K562 (cell line): ENCODE measurements around the gene GPX6. TPM values are rescaled to one million over a fixed set of nuclear protein-coding genes. Genes with fewer than 3 reads are reported as not detected.

ENCODE experiments used
- BACH1 ChIP-seq: fragments of 200-800 bp; sonication (Bioruptor generic); IDR thresholded peaks from 2 replicates; pipeline ENCODE4 v1.6.1; 2016; ENCODE audit warnings: missing genetic modification characterization, missing compliant biosample characterization
- BRD9 ChIP-seq: fragments of 450-650 bp; IDR thresholded peaks from 2 replicates; pipeline ENCODE4 v1.6.1; 2018; ENCODE audit warnings: low read depth; ENCODE audit not compliant: partially characterized antibody
- CSDE1 ChIP-seq, 2 experiments: fragments of 450-650 bp; IDR thresholded peaks; 2 replicates each; pipeline ENCODE4 v1.6.1; 2016; ENCODE audit warnings: mild to moderate bottlenecking in 1 of 2
- JUND ChIP-seq, 2 experiments: IDR thresholded peaks; 2 replicates in 1 of 2; 3 replicates in 1 of 2; pipeline ENCODE4 v1.6.1; 2011; ENCODE audit warnings: borderline replicate concordance in 2 of 2, low read depth in 2 of 2, low read length in 2 of 2, improper control_type of control experiment in 1 of 2, missing biosample characterization in 1 of 2, missing genetic modification characterization in 1 of 2, missing genetic modification reagents in 1 of 2
- NEUROD1 ChIP-seq: fragments of 150-350 bp; IDR thresholded peaks from 2 replicates; pipeline ENCODE4 v1.6.1; 2014; ENCODE audit warnings: borderline replicate concordance, low read length, low read depth; ENCODE audit not compliant: partially characterized antibody
- POLR2G ChIP-seq: fragments of 200-400 bp; formaldehyde crosslinking; IDR thresholded peaks from 2 replicates; pipeline ENCODE4 v1.6.1; 2017; ENCODE audit warnings: low read depth, mild to moderate bottlenecking, antibody characterized with exemption, low read length, moderate library complexity
- RBM14 ChIP-seq: fragments of 200-400 bp; formaldehyde crosslinking; IDR thresholded peaks from 2 replicates; pipeline ENCODE4 v1.6.1; 2018; ENCODE audit warnings: low read depth, mild to moderate bottlenecking, low read length, moderate library complexity, borderline replicate concordance; ENCODE audit not compliant: insufficient read depth
- SRSF9 ChIP-seq: fragments of 200-400 bp; formaldehyde crosslinking; IDR thresholded peaks from 2 replicates; pipeline ENCODE4 v1.6.1; 2017; ENCODE audit warnings: low read depth, low read length, borderline replicate concordance
- ZFP30 ChIP-seq: fragments of 250-450 bp; sonication (Bioruptor Pico); IDR thresholded peaks from 2 replicates; pipeline ENCODE4 v1.8.0; 2022; ENCODE audit warnings: moderate library complexity, mild to moderate bottlenecking, inconsistent platforms, borderline replicate concordance
- ZNF3 ChIP-seq: fragments of 250-450 bp; sonication (Bioruptor Pico); IDR thresholded peaks from 2 replicates; pipeline ENCODE4 v1.5.0; 2021; ENCODE audit warnings: mild to moderate bottlenecking, moderate library complexity
- polyA plus RNA-seq, 8 experiments: library from polyadenylated mRNA; depleted of rRNA in 4 of 8; stranded (reverse) in 5 of 8; unstranded in 3 of 8; fragments of >200 nt; fragmentation: Nextera tagmentation in 2 of 8; fragmentation: Illumina TruSeq in 1 of 8; extraction: Ambion mirVana in 2 of 8; extraction: Trizol in 1 of 8; gene quantifications; 2 replicates each; pipeline versions ENCODE4 v1.2.1 to v1.2.3, GENCODE V29; 2011 to 2014; ENCODE audit warnings: inconsistent platforms in 1 of 8, missing spikeins in 1 of 8
- total RNA-seq, 7 experiments: library from RNA; depleted of rRNA in 6 of 7; stranded (reverse); fragments of >200 nt in 6 of 7; fragmentation: Illumina TruSeq in 2 of 7; extraction: Trizol in 2 of 7; gene quantifications; 2 replicates each; pipeline versions ENCODE4 v1.2.1 to v1.2.3, GENCODE V29; 2011 to 2021; ENCODE audit warnings: low replicate concordance in 1 of 7
- TF ChIP-seq, protein P1 (sequence below): fragments of 450-650 bp; IDR thresholded peaks from 2 replicates; pipeline ENCODE4 v1.6.1; 2016; ENCODE audit warnings: mild to moderate bottlenecking
- TF ChIP-seq, protein P2 (sequence below), 2 experiments: IDR thresholded peaks; 2 replicates each; pipeline ENCODE4 v1.6.1; 2011; ENCODE audit warnings: borderline replicate concordance in 1 of 2, control low read depth in 1 of 2, low read depth in 1 of 2, low read length in 1 of 2, mild to moderate bottlenecking in 1 of 2, mixed read lengths in 1 of 2, moderate library complexity in 1 of 2; ENCODE audit not compliant: insufficient read depth in 1 of 2, insufficient read length in 1 of 2, poor library complexity in 1 of 2, severe bottlenecking in 1 of 2; ENCODE audit errors: extremely low read depth in 1 of 2
- TF ChIP-seq, protein P3 (sequence below): IDR thresholded peaks from 3 replicates; pipeline ENCODE4 v1.6.1; 2011; ENCODE audit warnings: borderline replicate concordance, mild to moderate bottlenecking, moderate library complexity; ENCODE audit not compliant: insufficient read length; ENCODE audit errors: extremely low read depth
- TF ChIP-seq, protein P4 (sequence below): fragments of 250-450 bp; sonication (Bioruptor Pico); IDR thresholded peaks from 2 replicates; pipeline ENCODE4 v1.5.0; 2021; ENCODE audit warnings: mild to moderate bottlenecking, borderline replicate concordance
- TF ChIP-seq, protein P5 (sequence below): sonication (generic); IDR thresholded peaks from 2 replicates; pipeline ENCODE4 v1.6.1; 2016

The GPX6 gene
- total and polyA plus RNA-seq, 9 of the 15 experiments (the other 6 are each of a cell fraction or from before 2014, with no cell fraction given) = not detected

DNA sequence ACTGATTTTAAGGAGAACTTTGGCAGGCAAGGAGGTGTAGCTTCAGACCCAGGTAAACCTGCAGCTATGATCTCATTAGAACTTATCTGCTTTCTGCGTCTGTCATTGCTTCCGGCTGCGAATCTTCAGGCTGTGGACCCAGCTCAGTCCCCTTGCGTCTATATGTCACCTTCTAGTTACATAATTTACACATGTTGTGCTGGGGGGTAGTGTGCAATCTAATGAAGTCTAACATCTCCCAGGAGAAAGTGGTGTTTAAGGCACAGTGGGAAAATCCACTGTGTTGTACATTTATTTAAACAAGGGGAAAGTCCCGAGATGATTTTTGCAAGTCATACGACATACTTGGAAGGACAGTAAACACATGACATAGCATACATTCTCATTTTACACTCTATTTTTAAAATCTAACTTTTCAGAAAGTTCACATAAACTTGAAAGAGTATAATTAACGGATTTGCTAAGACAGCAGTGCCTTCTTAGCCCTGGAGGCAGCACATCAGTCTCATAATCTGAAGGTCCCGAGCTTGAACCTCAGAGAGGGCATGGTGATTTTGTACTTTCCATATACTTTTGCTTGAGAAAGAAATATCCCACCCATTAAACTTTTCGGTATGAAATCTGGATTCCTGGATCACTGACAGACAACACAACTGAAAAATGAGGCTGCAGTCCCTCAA lies 35.2 kb downstream of the GPX6 start (continued):
- TF ChIP-seq SRSF9 (no peak), BACH1 (peak; percentile 42; the same call in 1 of the 2 replicates), ZFP30 (no peak), BRD9 (peak; percentile 67), NEUROD1 (no peak), RBM14 (no peak), CSDE1 (IDR thresholded peaks at IDR 0.05) (no peak), JUND (IDR thresholded peaks at IDR 0.05; ENCODE audit: borderline replicate concordance, low read depth, low read length) (peak; percentile 89), JUND (tag; IDR thresholded peaks at IDR 0.05; ENCODE audit: borderline replicate concordance, low read depth, low read length) (peak; percentile 96; the same call in 2 of the 3 replicates), ZNF3 (CRISPR knock-in tag) (no peak), POLR2G (no peak)
- TF ChIP-seq, protein P1, sequence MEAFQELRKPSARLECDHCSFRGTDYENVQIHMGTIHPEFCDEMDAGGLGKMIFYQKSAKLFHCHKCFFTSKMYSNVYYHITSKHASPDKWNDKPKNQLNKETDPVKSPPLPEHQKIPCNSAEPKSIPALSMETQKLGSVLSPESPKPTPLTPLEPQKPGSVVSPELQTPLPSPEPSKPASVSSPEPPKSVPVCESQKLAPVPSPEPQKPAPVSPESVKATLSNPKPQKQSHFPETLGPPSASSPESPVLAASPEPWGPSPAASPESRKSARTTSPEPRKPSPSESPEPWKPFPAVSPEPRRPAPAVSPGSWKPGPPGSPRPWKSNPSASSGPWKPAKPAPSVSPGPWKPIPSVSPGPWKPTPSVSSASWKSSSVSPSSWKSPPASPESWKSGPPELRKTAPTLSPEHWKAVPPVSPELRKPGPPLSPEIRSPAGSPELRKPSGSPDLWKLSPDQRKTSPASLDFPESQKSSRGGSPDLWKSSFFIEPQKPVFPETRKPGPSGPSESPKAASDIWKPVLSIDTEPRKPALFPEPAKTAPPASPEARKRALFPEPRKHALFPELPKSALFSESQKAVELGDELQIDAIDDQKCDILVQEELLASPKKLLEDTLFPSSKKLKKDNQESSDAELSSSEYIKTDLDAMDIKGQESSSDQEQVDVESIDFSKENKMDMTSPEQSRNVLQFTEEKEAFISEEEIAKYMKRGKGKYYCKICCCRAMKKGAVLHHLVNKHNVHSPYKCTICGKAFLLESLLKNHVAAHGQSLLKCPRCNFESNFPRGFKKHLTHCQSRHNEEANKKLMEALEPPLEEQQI = peak; percentile 65
- TF ChIP-seq, protein P2, sequence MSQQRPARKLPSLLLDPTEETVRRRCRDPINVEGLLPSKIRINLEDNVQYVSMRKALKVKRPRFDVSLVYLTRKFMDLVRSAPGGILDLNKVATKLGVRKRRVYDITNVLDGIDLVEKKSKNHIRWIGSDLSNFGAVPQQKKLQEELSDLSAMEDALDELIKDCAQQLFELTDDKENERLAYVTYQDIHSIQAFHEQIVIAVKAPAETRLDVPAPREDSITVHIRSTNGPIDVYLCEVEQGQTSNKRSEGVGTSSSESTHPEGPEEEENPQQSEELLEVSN (IDR thresholded peaks at IDR 0.05; ENCODE audit: borderline replicate concordance in 1 of 2, extremely low read depth in 1 of 2, insufficient read depth in 1 of 2, insufficient read length in 1 of 2, low read depth in 1 of 2, low read length in 1 of 2, poor library complexity in 1 of 2, severe bottlenecking in 1 of 2) = no peak
- TF ChIP-seq, protein P3, sequence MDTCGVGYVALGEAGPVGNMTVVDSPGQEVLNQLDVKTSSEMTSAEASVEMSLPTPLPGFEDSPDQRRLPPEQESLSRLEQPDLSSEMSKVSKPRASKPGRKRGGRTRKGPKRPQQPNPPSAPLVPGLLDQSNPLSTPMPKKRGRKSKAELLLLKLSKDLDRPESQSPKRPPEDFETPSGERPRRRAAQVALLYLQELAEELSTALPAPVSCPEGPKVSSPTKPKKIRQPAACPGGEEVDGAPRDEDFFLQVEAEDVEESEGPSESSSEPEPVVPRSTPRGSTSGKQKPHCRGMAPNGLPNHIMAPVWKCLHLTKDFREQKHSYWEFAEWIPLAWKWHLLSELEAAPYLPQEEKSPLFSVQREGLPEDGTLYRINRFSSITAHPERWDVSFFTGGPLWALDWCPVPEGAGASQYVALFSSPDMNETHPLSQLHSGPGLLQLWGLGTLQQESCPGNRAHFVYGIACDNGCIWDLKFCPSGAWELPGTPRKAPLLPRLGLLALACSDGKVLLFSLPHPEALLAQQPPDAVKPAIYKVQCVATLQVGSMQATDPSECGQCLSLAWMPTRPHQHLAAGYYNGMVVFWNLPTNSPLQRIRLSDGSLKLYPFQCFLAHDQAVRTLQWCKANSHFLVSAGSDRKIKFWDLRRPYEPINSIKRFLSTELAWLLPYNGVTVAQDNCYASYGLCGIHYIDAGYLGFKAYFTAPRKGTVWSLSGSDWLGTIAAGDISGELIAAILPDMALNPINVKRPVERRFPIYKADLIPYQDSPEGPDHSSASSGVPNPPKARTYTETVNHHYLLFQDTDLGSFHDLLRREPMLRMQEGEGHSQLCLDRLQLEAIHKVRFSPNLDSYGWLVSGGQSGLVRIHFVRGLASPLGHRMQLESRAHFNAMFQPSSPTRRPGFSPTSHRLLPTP = no peak
- TF ChIP-seq, protein P4, sequence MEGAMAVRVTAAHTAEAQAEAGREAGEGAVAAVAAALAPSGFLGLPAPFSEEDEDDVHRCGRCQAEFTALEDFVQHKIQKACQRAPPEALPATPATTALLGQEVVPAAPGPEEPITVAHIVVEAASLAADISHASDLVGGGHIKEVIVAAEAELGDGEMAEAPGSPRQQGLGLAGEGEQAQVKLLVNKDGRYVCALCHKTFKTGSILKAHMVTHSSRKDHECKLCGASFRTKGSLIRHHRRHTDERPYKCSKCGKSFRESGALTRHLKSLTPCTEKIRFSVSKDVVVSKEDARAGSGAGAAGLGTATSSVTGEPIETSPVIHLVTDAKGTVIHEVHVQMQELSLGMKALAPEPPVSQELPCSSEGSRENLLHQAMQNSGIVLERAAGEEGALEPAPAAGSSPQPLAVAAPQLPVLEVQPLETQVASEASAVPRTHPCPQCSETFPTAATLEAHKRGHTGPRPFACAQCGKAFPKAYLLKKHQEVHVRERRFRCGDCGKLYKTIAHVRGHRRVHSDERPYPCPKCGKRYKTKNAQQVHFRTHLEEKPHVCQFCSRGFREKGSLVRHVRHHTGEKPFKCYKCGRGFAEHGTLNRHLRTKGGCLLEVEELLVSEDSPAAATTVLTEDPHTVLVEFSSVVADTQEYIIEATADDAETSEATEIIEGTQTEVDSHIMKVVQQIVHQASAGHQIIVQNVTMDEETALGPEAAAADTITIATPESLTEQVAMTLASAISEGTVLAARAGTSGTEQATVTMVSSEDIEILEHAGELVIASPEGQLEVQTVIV = no peak
- TF ChIP-seq, protein P5, sequence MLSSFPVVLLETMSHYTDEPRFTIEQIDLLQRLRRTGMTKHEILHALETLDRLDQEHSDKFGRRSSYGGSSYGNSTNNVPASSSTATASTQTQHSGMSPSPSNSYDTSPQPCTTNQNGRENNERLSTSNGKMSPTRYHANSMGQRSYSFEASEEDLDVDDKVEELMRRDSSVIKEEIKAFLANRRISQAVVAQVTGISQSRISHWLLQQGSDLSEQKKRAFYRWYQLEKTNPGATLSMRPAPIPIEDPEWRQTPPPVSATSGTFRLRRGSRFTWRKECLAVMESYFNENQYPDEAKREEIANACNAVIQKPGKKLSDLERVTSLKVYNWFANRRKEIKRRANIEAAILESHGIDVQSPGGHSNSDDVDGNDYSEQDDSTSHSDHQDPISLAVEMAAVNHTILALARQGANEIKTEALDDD = peak; percentile 35; the same call in 1 of the 2 replicates
